ENCODE results near the gene C4orf50. TPM values are rescaled to one million over a fixed set of nuclear protein-coding genes. Genes with fewer than 3 reads are reported as not detected.

Gene C4orf50
- total RNA-seq, 1 donor from 2014 or later = 0.16 TPM

GRCh38 chr4:6024313-6024960 is 6.2 kb upstream of the C4orf50 start:
- H3K27ac Mint-ChIP-seq (ENCODE audit: unreplicated experiment) = no peak overlapping the region
- no peak overlapping the region for H3K4me3 ChIP-seq (ENCODE audit: insufficient read depth, low read depth, low read length)
- no peak overlapping the region for H3K4me3 Mint-ChIP-seq (ENCODE audit: unreplicated experiment)
- no peaks in the 10 kb centered on the region for H3K79me2 ChIP-seq (ENCODE audit: insufficient read depth, low read length)
- H3K4me1 Mint-ChIP-seq (ENCODE audit: low read depth, unreplicated experiment) = peaks cover 16% of the 10 kb centered on the region
- H2AFZ ChIP-seq (ENCODE audit: low read depth, low read length) = no peak overlapping the region
- H4K20me1 ChIP-seq (ENCODE audit: insufficient read depth, low read length) = no peaks in the 10 kb centered on the region
- H3K9ac ChIP-seq (ENCODE audit: low read length) = no peak overlapping the region
- no peak overlapping the region for H3K4me2 ChIP-seq (ENCODE audit: low read length)
- H3K36me3 ChIP-seq (ENCODE audit: insufficient read depth, low read length) = no peaks in the 10 kb centered on the region
- no peak for FAIRE-seq
- no peaks in the 10 kb centered on the region for H3K4me1 ChIP-seq (ENCODE audit: insufficient read depth, low read length)
- H3K9me3 Mint-ChIP-seq (ENCODE audit: unreplicated experiment) = no peaks in the 10 kb centered on the region
- H3K36me3 Mint-ChIP-seq (ENCODE audit: low read depth, unreplicated experiment) = no peaks in the 10 kb centered on the region
- peaks cover 2% of the 10 kb centered on the region for H3K27me3 ChIP-seq (ENCODE audit: insufficient read depth, low read length)
- no peaks in the 10 kb centered on the region for H3K9me3 ChIP-seq (ENCODE audit: insufficient read depth, low read depth, low read length)
- TF ChIP-seq EZH2 (IDR thresholded peaks at IDR 0.05; ENCODE audit: insufficient read depth, low read length) (no peak), CTCF (IDR thresholded peaks at IDR 0.05; ENCODE audit: insufficient read depth, low read depth, low read length) (no peak)
- peaks cover 26% of the 10 kb centered on the region for H3K27me3 Mint-ChIP-seq (ENCODE audit: low read depth, unreplicated experiment)
- H3K27ac ChIP-seq (ENCODE audit: low read depth, low read length) = no peak overlapping the region
- DNase-seq (ENCODE audit: low read depth) = no peak

- H4K20me1 ChIP-seq (ENCODE audit: insufficient read depth, low read length) = no peaks in the 10 kb centered on the region
- Mint-ChIP-seq H3K27ac (ENCODE audit: unreplicated experiment) (peak overlapping the region; percentile 53), H3K4me1 (ENCODE audit: low read depth, unreplicated experiment) (peaks cover 11% of the 10 kb centered on the region), H3K36me3 (ENCODE audit: low read depth, unreplicated experiment) (no peaks in the 10 kb centered on the region), H3K4me3 (ENCODE audit: unreplicated experiment) (no peak overlapping the region), H3K27me3 (ENCODE audit: low read depth, unreplicated experiment) (peaks cover 30% of the 10 kb centered on the region), H3K9me3 (ENCODE audit: unreplicated experiment) (no peaks in the 10 kb centered on the region)
- H3K36me3 ChIP-seq (ENCODE audit: insufficient read depth, low read length) = no peaks in the 10 kb centered on the region
- H3K27ac ChIP-seq (ENCODE audit: low read depth, low read length) = no peak overlapping the region
- H3K4me2 ChIP-seq (ENCODE audit: low read length) = no peak overlapping the region
- peaks cover 2% of the 10 kb centered on the region for H3K27me3 ChIP-seq (ENCODE audit: insufficient read depth, low read length)
- no peak overlapping the region for H3K4me3 ChIP-seq (ENCODE audit: insufficient read depth, low read depth, low read length)
- no peaks in the 10 kb centered on the region for H3K4me1 ChIP-seq (ENCODE audit: insufficient read depth, low read length)
- no peak overlapping the region for H2AFZ ChIP-seq (ENCODE audit: low read depth, low read length)
- TF ChIP-seq CTCF (IDR thresholded peaks at IDR 0.05; ENCODE audit: insufficient read depth, low read depth, low read length) (no peak), EZH2 (IDR thresholded peaks at IDR 0.05; ENCODE audit: insufficient read depth, low read length) (no peak)
- no peak overlapping the region for H3K9ac ChIP-seq (ENCODE audit: low read length)
- FAIRE-seq (no peak), DNase-seq (ENCODE audit: low read depth) (no peak)
- H3K79me2 ChIP-seq (ENCODE audit: insufficient read depth, low read length) = no peaks in the 10 kb centered on the region
- no peaks in the 10 kb centered on the region for H3K9me3 ChIP-seq (ENCODE audit: insufficient read depth, low read depth, low read length)
Measured at GRCh38 chr4:6023731-6024130, 5.5 kb upstream of the C4orf50 start.

GRCh38 chr4:6022607-6023288 is 4.5 kb upstream of the C4orf50 start:
- H3K36me3 Mint-ChIP-seq (ENCODE audit: low read depth, unreplicated experiment) = no peaks in the 10 kb centered on the region
- peaks cover 11% of the 10 kb centered on the region for H3K4me1 Mint-ChIP-seq (ENCODE audit: low read depth, unreplicated experiment)
- FAIRE-seq = no peak

More at GRCh38 chr4:6022607-6023288, 4.5 kb upstream of the C4orf50 start:
- Histone ChIP-seq H3K9me3 (ENCODE audit: insufficient read depth, low read depth, low read length) (no peaks in the 10 kb centered on the region), H4K20me1 (ENCODE audit: insufficient read depth, low read length) (no peaks in the 10 kb centered on the region), H3K9ac (ENCODE audit: low read length) (no peak overlapping the region), H3K4me1 (ENCODE audit: insufficient read depth, low read length) (no peaks in the 10 kb centered on the region), H3K27ac (ENCODE audit: low read depth, low read length) (no peak overlapping the region), H3K36me3 (ENCODE audit: insufficient read depth, low read length) (no peaks in the 10 kb centered on the region), H3K79me2 (ENCODE audit: insufficient read depth, low read length) (no peaks in the 10 kb centered on the region), H2AFZ (ENCODE audit: low read depth, low read length) (no peak overlapping the region), H3K4me2 (ENCODE audit: low read length) (no peak overlapping the region), H3K27me3 (ENCODE audit: insufficient read depth, low read length) (peaks cover 2% of the 10 kb centered on the region), H3K4me3 (ENCODE audit: insufficient read depth, low read depth, low read length) (no peak overlapping the region)
- no peak for DNase-seq (ENCODE audit: low read depth)
- H3K27ac Mint-ChIP-seq (ENCODE audit: unreplicated experiment) = no peak overlapping the region
- H3K27me3 Mint-ChIP-seq (ENCODE audit: low read depth, unreplicated experiment) = peaks cover 35% of the 10 kb centered on the region
- H3K4me3 Mint-ChIP-seq (ENCODE audit: unreplicated experiment) = no peak overlapping the region
- TF ChIP-seq CTCF (IDR thresholded peaks at IDR 0.05; ENCODE audit: insufficient read depth, low read depth, low read length) = no peak
- TF ChIP-seq EZH2 (IDR thresholded peaks at IDR 0.05; ENCODE audit: insufficient read depth, low read length) = no peak
- H3K9me3 Mint-ChIP-seq (ENCODE audit: unreplicated experiment) = peaks cover 4% of the 10 kb centered on the region

All from astrocyte (in vitro differentiated cells and primary cell).